Activated CD4-positive, alpha-beta T cell treated with anti-CD3 and anti-CD28 coated beads, Interleukin-2, amount 50 U/mL, for 4 hours (primary cell): ENCODE results near the gene CD300C.
"Not testable (repeated sequence)": the region's sequence is repeated elsewhere in the genome, so short reads cannot be mapped to it uniquely, and the experiment has no call there.

Experiments used
- DNase-seq, 2 experiments: peaks; one replicate each; pipeline ENCODE4 v3.0.0-alpha.2; 2020

CD300C gene

DNA sequence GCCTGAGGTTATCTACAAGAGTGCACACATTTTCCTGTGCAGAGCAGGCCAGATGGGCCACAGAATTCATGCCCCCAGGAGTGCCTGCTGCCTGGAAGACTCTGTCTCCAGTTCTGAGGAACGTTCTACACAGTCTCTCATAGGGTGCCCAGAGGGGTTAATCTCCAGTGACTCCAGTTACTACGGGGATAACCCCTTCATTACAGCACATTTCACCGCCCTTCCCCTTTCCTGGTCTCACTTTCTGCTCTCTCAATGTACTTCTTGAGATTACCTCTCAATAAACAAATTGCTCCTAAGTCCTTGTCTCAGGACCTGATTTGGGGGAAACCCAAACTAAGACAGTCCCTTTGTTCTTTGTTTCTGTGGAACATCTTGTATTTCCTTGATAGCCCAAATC, 15.7 kb upstream of the CD300C start:
- no peak for DNase-seq

DNA sequence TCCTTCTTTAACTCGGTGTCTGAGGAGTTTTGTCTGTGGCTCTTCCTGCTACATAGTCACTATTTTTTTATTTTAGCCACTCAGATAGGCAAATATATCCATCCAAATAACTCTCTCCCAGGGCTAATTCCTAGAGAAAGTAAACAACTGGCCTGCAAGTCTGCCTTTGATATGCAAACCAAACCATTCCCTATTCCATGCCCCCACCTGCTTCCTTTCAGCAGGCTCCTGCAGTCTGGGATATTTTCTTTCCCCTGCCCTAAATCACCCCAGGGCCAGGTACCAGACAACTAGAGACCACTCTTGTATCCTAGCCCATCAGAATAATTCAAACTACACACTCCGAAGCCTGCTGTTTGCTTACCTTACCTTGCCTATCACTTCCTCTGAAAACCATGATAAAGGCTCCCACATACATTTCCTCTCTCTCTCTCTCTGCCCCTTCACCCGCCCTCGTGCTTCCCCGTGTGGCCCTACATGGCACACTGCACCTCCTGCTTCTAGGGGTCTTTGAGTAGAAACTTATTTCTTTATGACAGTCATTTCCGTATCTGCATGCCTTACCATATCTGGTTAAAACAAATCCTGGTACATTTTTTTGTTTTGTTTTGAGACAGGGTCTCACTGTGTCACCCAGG, 13.1 kb upstream of the CD300C start:
- DNase-seq: no peak

DNA sequence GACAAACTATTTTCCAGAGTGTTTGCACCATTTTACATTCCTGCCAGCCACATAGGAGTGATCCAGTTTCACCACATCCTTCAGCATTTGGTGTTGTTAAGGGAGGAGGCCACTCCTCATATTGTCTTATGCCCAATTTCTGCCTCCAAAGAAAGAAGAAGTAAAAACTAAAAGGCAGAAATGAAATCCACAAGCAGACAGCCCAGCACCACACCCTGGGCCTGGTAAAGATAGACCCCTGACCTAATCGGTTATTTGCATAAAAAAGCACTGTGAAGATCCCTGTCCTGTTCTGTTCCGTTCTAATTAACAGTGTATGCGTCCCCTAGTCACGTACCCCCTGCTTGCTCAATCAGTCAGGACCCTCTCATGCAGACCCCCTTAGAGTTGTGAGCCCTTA, 12.5 kb upstream of the CD300C start:
- not testable (repeated sequence) for DNase-seq

DNA sequence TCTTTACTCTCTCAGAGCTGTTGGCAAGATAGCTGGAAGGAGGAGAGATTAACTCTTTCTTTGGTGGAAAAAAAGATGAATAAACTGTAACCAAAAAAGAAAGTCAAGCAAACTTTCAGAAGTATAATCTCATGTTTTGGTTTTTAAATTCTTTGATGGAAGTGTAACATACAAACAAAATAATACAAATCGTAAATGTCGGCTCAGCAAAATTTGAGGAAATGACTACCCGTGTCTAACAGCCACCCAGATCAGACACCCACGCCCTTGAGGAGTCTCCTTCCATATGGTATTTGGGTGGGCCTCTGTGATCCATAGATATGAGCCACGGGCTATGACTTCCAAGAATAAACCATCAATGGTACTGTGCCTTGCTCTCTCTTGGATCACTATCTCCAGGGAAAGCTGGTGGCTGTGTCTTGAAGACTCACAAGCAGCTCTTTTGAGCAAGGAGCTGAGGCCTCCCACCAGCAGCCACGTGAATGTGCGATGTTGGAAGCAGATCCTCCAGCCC, 9.6 kb upstream of the CD300C start:
- no peak for DNase-seq

DNA sequence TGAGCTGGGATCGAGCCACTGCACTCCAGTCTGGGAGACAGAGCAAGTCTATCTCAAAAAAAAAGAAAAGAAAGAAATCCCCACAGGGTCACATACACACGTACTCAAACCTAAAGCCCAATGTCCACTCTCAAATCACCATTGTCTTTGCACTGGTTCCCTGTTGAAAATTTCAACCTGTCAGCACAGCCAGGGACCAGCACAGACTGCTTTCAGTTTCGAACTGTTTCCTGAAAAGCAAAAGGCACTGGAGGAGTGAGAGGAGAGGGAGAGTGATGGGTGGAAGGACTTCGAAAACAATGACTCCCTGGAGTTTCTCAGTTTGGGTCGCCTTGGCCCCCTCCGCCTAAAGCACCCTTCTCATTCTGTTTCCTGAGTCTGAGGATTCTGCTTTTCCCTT, 9.0 kb upstream of the CD300C start:
- no peak for DNase-seq

DNA sequence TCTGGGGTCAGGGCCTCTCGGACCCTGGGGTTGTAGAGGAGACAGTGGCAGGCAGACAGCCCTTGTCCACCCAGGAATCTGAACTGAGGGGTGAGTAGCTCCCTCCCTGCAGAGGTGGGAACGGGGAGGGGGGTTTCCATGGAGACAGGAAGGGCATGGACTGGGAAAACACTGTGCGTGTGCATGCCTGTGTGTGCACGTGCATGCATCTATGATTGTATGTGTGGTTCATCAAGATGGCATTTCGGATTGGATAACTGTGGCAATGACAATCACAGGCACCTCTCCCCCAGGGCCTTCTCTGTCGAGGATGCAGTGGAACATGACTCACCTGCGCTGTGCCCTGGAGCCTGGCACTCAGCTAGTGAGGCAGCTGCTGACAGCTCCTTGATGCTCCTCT, 6.1 kb upstream of the CD300C start:
- DNase-seq: no peak

DNA sequence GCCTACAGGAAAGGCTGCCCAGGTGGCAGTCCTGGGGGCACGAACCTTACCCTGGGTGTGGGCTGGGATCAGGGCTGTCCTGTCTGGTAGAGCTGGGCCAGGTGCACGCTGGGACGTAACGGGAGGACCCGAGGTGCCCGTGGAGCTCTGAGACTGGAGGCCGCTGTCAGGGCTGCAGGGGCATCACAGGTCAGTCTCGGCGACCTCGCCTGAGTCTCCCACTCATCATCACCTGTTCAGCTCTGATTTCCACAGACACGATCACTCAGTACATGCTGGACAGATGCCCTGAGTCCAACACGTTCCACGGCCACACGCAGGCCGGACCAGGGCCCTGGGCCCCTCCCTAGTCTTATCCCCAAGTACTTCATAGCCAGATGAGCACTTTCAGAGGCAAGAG, 4.7 kb upstream of the CD300C start:
- DNase-seq: no peak

DNA sequence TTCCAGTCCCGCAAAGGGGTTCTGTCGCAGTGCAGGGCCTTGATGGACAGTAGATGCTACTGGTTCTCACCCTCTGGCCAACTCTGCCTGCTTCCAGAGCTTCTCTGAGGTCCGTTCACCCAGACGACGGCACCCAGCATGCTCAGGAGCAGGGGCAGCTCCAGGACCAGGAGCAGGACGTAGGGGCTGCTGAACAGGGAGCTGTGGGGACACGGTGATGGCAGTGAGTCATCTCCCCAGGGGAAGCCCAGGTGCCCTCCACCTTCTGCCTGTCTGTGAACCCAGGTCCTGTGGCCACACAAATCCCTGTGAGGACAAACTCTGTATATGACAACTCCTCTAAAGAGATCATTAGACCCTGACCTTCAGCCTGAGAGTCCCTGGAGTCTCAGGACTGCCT, 3.4 kb upstream of the CD300C start:
- no peak for DNase-seq

DNA sequence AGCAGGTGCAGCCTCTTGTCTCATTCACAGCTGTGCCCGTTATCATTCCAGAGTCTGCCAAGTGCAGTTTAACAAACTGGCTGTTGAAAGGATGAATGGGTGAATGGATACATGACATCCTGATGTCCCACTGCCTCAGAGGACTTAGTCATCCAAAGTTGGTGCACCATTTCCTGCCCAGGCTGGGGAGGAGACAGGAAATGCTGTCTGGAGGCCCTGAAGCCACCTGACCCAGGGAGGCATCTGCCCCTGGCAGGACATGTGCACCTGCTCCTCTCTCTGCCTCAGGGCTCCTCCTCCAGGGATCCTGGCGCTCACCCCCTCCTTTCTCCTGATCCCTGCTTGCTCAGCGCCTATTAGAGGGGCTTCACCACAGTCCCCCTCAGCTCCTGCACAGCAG, 1.8 kb upstream of the CD300C start:
- DNase-seq: no peak

DNA sequence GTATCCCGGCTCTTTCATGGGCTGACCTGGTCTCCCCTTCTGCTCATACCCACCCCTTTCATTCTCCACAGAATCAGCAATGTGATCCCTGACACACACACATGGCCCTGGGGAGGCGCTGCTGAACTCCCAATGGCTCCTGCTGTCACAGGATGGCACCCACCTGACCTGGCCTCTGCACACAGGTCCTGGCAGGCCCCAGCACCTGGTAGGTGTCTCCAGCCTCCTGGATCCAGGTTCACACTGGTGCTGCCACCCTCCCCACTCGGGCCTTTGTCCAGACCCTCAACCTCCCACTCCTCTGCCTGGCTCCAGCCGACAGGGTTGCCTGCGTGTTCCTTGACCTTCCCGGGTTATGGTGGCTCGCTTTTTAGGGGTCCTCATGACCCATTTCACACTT, 1.3 kb upstream of the CD300C start:
- no peak for DNase-seq

DNA sequence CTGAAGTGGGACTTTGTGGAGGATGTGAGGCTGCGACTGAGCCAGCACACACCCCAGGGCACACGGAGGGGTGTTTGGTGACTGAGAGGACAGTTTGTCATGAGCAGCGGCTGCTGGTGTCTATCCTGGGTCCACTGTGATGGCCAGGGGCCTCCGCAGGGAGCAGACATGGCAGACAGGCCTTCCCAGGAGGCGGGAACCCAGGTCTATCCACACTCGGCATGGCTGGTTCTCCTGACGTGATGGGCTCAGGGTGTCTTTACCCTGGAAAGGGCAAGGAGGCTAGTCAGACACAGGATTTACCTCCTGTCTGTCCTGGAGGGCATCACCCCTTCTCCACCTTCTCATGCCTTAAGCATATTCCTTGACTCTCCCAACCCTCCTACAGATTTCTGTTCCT, 671 bp upstream of the CD300C start:
- no peak for DNase-seq

DNA sequence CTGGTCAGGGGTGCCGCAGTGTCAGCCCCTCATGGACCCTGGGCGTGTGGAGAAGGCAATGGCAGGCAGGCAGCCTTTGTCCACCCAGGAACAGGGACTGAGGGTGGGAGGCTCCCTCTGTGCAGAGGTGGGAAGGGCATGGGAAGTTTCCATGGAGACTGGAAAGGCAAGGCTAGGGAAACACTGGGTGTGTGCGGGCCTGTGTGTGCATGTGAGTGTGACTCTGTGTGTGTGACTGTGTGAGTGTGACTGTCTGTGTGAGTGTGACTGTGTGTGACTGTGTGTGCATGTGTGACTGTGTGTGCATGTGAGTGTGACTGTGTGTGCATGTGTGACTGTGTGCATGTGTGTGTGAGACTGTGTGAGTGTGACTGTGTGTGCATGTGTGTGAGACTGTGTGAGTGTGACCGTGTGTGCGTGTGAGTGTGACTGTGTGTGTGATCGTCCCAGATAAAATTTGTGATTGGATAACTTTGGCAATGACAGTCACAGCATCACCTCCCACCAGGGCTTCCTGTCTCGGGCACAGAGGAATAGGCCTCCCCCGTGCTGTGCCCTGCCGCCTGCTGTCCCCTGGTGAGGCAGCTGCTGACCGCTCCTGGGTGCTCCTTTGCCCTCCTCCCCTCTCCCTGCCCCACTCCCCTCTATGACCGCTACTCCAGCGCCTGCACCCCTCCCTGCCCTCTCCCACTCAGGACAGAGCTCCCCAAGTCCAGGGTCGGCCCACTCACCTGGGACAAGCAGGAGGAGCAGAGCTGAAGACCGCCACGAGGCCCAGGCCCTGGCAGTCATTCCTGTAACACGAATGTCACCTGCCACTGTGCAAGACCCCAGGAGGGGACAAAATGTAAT, 698 bp downstream of the CD300C start:
- no peak for DNase-seq

DNA sequence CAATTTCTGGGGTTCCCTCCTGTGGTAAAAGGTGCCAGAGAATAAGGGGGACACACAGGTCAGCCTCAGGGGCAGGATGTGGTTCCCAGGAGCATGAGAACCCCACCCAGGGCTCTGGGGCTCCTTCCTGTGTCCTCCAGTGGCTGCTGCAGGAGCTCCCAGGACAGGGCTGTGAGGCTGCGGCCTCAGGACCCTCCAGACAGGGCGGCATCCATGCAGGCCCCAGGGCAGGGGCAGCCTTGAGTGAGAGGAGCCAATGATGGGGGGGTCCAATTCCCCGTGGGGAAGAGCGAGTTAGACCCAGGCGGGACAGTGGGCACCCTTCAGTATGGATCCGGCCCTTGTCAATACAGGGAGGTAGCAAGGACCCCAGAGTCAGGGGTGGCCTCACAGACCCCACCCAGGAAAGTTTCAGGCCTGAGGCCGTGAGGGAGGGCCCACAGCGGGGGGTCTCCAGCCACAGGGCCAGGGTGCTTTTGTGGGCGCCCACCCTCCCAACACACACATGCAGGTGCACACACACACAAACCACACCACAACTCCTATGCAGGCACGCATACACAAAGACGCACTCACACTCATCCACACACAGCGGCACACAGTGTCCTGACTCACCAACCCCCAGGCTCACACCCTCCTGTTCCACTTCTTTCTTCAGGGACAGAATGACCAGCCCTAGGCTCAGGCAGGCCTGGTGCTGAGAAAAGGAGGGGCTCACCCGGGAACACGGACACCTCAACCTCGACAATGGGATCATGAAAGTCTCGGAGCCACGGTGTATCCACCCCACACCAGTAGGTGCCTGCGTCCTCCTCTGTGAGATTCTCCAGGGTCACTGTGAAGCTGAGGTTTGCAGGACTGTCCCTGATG, 1.8 kb downstream of the CD300C start:
- DNase-seq: no peak

DNA sequence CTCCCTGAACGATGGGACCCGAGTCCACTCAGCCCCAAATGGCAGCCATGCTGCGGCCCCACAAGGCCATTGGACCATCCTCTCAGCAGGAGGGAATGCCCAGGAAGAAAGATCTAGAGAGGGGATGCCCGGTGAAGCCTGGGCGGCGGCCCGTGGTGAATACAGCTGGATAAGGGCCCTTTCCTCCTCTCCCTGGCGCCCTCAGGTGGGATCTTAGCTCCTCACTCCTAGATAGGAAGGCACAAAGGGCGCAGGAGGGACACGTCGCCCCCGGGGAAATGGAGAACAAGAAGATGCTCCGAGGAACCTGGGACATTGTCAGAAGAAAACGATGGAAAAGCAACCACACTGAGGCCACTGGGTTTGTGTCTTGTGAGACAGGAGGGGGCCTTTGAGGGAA, 2.5 kb downstream of the CD300C start:
- DNase-seq: no peak

DNA sequence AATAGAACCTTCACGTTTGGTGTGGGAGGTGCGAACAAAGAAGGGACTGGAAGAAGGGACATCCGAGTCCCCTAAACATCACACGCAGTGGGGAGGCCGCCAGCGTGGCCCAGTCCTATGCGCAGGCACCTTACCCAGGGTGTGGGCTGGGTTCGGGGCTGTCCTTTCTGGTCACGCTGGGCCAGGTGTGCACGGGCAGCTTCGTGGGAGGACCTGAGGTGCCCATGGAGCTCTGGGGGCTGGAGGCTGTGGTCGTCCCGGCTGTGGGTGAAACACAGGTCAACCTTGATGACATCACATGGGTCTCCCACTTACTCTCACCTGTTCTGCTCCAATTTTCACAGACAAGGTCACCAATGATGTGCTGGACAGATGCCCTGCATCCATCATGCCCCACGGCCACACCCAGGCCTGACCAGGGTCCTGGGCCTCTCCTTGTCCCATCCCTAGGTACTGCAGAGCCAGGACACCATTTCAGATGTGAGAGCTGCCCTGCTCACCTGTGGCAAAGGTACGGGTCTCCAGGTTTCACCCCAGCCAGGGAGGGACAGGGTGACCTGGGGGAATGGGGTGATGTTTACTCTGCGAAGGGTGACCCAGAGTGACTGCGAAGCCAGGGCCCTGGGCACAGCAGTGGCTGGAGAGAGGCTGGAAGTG, 3.1 kb downstream of the CD300C start:
- no peak for DNase-seq

DNA sequence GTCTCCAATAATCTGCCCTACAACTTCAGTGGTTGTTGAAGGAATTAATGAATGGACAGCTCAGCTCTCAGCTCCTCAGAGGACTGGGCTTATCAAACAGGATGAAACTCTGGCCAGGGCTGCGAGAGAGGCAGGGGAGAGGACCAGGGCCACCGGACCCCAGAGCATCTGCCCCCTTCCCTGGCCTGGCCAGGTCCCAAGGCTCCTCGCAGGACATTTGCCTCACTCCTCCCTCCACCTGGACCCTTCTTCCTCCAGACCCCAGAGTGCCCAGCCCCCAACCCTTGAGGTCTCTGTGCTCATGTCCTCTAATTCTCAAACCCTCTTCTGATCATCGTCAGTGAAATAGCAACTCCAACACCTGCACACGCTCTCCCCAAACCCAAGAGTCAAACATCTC, 3.7 kb downstream of the CD300C start:
- no peak for DNase-seq

DNA sequence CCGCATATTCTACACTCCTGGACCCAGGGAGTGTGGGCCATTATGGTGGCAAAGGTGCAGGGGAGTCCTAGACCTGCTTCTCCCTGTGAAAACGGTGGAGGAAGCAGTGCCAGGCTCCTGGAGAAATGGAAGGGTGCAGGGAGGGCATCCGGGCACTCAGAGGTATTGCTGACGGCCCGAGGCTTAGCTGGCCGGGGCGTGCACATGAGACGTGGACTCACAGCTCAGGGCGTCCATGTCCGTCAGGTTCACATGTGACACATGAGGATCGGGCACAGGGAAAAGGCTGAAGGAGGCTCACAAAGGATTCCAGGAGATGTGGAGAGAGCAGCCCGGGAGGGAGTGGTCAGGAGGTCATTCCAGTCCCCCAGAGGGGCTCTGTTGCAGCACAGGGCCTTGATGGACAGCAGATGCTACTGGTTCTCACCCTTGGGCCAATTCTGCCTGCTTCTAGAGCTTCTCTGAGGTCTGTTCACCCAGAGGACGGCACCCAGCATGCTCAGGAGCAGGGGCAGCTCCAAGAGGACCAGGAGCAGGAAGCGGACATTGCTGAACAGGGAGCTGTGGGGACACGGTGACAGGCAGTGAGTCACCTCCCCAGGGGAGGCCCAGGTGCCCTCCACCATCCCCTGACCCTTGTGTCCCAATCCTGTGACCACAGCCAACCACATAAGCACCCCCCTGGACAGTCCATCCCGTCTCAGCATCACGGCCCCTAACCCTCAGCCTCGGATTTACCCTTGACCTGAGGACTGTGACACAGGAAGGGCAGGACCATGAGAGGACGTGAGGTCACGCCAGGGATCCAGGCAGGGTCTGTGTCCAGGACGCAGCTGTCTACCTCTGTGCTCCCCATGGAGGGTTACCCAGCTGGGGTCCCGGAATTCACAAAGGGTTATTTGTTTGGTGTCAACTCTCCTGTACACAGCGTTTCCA, 4.5 kb downstream of the CD300C start:
- no peak for DNase-seq

DNA sequence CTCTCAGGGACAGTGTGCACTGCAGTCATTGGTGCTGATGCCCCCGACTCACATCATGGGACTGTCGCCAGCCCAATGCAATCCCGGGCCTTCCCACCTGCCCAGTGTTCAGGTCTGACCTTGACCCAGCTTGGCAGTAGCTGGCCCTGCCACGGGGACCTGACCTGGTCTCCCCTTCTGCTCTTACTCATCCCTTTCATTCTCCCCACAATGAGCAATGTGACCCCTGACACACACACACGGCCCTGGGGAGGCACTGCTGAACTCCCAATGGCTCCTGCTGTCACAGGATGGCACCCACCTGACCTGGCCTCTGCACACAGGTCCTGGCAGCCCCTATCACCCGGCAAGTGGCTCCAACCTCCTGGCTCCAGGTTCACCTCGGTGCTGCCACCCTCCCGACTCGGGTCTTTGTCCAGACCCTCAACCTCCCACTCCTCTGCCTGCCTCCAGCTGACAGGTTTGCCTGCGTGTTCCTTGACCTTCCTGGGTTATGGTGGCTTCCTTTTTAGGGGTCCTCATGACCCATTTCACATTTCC, 6.6 kb downstream of the CD300C start:
- no peak for DNase-seq

DNA sequence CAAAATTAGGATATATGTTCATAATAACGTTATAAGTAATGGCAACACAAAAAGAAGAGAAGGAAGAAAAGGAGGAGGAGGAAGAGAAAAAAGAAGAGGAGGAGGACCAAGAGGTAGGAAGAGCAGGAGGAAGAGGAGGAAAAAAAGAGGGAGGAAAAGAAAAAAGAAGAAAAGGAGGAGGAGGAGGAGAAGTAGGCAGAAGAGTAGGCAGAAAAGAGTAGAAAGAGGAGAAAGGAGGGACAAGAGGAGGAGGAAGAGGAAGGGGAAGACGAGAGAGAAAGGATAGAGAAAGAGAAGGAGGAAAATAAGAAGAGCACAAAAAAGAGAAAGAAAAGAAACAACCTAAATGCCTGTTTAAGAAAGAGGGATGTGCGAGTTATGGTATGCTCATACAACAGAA, 9.0 kb downstream of the CD300C start:
- DNase-seq: no peak

DNA sequence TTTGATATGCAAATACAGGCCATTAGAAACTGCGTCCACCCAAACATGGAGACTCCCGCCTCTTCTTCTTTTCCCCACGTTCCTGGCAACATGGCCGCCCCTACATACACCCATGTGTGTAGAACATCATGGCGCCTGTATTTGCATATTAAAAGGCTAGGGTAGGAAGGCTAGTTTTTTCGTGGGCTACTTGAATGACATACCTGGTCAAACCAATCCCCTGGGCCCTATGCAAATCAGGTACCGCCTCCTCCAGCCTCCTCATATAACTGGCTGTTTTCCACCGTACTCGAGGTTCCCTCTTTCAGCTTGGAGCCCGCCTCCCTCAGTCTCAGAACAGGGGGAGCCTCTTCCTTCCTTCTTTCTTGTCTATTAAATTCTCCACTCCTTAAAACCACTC, 13.8 kb downstream of the CD300C start:
- no peak for DNase-seq

DNA sequence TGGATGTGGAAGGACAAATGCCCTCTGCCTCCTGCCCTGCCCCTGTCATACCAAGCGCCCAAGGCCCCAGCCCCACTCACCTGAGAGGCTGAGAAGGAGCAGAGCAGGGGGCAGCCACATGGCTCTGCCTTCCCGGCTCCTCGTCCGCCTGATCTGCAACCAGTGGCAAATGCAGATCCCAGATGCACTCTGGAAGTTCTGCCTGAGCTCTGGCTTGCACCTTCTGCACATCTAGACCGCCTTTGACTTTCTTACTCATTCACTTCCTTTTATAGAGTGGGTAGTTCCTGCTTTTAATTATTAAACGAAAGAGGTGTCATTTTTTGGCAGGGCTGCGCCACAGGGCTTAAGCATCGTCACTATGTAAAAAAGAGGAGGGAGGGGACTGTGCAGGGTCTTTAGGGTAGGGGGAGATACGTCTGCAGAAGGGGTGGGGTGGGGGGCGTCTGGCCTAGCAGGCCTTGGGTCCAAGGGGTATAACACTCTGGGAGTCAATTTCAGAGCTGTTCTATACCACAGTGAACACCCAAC, 14.6 kb downstream of the CD300C start, which contains the start of gene CD300LB:
TSS of gene CD300LB (minus strand) at position 245 of the 531 bp plus-strand sequence. CDS start at position 120, 125 bp downstream.
- no peak for DNase-seq
